Measurements from ENCODE around the gene NOXA1. TPM values are rescaled to one million over a fixed set of nuclear protein-coding genes. Genes with fewer than 3 reads are reported as not detected.

Gene NOXA1
- total and polyA plus RNA-seq, 9 of the 15 experiments (the other 6 are each of a cell fraction or from before 2014, with no cell fraction given), result 0.07 to 1.2 (median 0.20) TPM; not detected in 4

DNA sequence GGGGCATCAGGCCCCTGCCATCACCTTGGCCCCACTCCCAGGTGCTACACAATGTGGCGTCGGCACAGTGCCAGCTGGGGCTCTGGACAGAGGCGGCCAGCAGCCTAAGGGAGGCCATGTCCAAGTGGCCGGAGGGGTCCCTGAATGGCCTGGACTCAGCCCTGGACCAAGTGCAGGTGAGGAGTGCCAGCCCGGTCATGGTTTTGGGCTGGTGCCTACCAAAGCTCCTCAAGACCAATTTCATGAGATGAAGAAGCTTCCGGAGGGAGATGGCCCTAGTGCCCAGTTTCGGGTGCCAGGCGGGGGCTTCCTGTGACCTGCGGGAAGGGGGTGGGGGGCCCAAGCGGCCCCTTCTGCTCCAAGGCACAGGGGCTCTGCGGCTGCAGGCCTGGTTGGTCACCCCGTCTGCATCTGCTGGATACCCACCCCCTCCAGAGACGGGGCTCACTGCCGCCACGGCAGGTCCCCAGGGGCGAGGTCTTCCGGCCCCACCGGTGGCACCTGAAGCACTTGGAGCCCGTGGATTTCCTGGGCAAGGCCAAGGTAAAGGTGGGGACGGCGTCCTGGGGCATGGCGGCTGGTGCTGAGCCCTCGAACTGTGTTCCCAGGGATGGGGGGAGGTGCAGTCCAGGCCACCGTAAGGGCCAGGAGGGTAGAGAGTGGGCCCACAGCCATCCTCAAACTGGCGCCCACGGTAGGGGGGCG is 5.8 kb downstream of the NOXA1 start:
- no TSS peak for BruUV-seq (replicated peaks)
- ChIA-PET POLR2A (no interaction called here), CTCF (ENCODE audit: low intra/inter-chr PET ratio) (no interaction called here)
- no peak overlapping the region for H3K27ac ChIP-seq (ENCODE audit: extremely low read depth, low read depth, low read length)
- H2AFZ ChIP-seq (ENCODE audit: low read depth, low read length), result no peak overlapping the region
- no peak for DNase-seq (ENCODE audit: extremely low read depth in 1 of 4, low spot score in 3 of 4)
- WGBS (ENCODE audit: insufficient coverage, low coverage, missing lambda C conversion rate), result 55% methylated on average over 20 of the region's 27 CpGs
- peaks cover 22 to 84% of the 10 kb centered on the region in 2 experiments for H3K4me1 ChIP-seq (replicated peaks in 1 of 2; ENCODE audit: control insufficient read depth in 2 of 2, insufficient read depth in 2 of 2, low read length in 2 of 2)
- H3K9ac ChIP-seq (ENCODE audit: insufficient read depth in 1 of 2, low read depth in 2 of 2, low read length in 2 of 2), result peak overlapping the region in 1 of 2 experiments; percentile 50; a peak in 2 of 4 replicates
- H3K9me3 ChIP-seq (replicated peaks; ENCODE audit: control insufficient read depth, insufficient read depth, low read depth, low read length), result no peaks in the 10 kb centered on the region
- no peaks in the 10 kb centered on the region for H3K27me3 ChIP-seq (ENCODE audit: control insufficient read depth in 2 of 2, insufficient read depth in 2 of 2, low read length in 2 of 2)
- H3K4me3 ChIP-seq, result no peak overlapping the region
- H4K20me1 ChIP-seq (replicated peaks; ENCODE audit: control insufficient read depth, insufficient read depth, low read length), result no peaks in the 10 kb centered on the region
- intact Hi-C loops (cut with micrococcal nuclease), result loop anchor here (10.0 kb wide), 1 partner anchor 124 kb away; the partner anchor contains the start of gene NRARP
- no peak for ATAC-seq
- H3K79me2 ChIP-seq (ENCODE audit: control insufficient read depth, insufficient read depth, low read length), result peaks cover 2% of the 10 kb centered on the region; the same call in 1 of the 3 replicates
- no peak for FAIRE-seq
- H3K4me2 ChIP-seq (ENCODE audit: insufficient read depth, low read length), result no peak overlapping the region
- TF ChIP-seq TAF1 (IDR thresholded peaks at IDR 0.05; ENCODE audit: control insufficient read depth, extremely low read depth, insufficient read depth, low read length, severe bottlenecking), result no peak
- peak; percentile 44; the same call in 1 of the 2 replicates for TF ChIP-seq POLR2G (IDR thresholded peaks at IDR 0.05; ENCODE audit: low read depth, low read length)
- TF ChIP-seq, protein P1, sequence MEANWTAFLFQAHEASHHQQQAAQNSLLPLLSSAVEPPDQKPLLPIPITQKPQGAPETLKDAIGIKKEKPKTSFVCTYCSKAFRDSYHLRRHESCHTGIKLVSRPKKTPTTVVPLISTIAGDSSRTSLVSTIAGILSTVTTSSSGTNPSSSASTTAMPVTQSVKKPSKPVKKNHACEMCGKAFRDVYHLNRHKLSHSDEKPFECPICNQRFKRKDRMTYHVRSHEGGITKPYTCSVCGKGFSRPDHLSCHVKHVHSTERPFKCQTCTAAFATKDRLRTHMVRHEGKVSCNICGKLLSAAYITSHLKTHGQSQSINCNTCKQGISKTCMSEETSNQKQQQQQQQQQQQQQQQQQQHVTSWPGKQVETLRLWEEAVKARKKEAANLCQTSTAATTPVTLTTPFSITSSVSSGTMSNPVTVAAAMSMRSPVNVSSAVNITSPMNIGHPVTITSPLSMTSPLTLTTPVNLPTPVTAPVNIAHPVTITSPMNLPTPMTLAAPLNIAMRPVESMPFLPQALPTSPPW (CRISPR knock-in tag; IDR thresholded peaks at IDR 0.05), result 0 out of 2 replicates have a peak, but pooled peaks have one; percentile 9
- in situ Hi-C loops (cut with MboI), result no loop called here
- no peaks in the 10 kb centered on the region for H3K36me3 ChIP-seq (ENCODE audit: control insufficient read depth, insufficient read depth, low read length)
- no peaks in the 10 kb centered on the region for H3K9me1 ChIP-seq (ENCODE audit: control insufficient read depth, insufficient read depth, low read length)
